ENCODE results near the gene HOXA5. TPM values are rescaled to one million over a fixed set of nuclear protein-coding genes. Genes with fewer than 3 reads are reported as not detected.

The HOXA5 gene
- total RNA-seq, 2 experiments from 2014 or later = not detected

DNA sequence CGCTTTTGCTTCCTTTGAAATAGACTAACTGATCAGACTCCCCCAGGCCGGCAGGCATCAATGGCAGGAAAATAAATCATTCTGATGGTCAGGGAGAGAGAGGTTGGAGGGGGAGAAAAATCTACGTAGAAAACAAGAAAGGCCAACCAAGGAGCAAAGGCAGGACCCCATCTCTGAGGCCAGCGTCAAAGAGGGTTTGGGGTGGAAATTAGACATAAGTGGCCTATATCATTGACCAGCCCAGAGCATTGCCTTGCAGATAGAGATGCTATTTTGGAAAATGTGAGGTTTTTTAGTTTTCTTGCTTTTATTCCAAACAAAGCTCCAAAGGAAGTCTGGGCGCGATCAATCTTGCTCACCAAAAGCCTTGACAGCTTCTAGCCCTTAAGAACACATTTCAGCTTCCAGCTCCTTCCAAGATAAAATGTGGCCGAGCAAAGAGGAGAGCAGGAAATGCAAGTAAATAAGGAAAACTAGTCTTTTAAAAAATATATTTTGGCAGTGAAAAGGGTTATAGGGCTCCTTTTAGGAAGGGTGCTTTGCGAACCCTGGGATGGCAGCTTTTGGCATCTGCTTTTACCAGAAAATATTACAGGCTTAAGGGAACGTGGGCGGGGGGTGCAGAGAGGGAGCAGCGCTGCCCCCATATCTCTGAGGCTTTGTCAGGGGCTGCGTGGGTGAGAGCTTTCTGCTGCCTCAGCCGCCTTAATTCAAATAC is 39.0 kb downstream of the HOXA5 start:
- intact Hi-C loops (cut with micrococcal nuclease) = no loop called here
- peaks cover 55% of the 10 kb centered on the region for H3K27me3 Mint-ChIP-seq (ENCODE audit: low read depth)
- no peaks in the 10 kb centered on the region for H3K9me3 Mint-ChIP-seq

DNA sequence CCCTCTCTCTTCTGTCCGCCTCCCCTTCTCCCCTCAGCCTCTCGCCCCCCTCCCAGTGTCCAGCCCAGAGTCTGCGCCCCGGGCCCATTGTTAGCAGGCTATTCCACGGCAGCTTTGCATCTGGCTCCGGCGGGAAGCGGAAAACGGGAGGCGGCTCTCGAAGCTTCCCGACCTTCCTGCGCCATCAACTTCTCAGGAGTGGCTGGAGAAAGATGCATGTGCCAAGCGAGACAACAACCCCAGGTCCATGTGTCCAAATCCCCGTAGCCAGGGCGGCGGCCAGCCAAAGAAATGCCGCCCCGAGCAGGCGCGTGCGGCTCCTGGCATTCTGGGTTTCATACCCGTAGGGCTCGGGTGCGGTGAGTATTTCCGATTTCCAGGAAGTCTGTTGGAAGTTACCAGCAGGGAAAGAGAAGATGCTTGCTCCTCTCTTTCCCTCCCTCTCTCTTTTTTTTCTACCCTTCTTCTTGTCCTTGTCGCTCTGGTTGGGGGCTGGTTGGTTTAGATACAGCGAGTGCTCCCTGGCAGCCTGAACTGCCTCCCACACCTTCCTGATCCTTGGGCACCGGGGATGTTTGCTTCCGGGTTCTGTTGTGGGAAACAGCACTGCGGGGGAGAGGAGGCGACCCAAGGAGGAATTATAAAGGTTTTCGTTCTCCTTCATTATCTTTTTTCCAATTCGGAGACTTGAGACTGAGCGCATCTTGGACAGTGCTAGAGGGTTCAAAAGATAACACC is 39.8 kb downstream of the HOXA5 start:
- CTCF ChIA-PET = no interaction called here
- Mint-ChIP-seq H3K9me3 (no peaks in the 10 kb centered on the region), H3K36me3 (ENCODE audit: low read depth) (peaks cover 4% of the 10 kb centered on the region), H3K27me3 (ENCODE audit: low read depth) (peaks cover 62% of the 10 kb centered on the region), H3K27ac (no peak overlapping the region), H3K4me1 (ENCODE audit: low read depth) (peaks cover 17% of the 10 kb centered on the region), H3K4me3 (no peak overlapping the region)
- intact Hi-C loops (cut with micrococcal nuclease) = no loop called here
- no peak for DNase-seq

More for the DNA sequence above, 39.0 kb downstream of the HOXA5 start:
- DNase-seq = no peak
- Mint-ChIP-seq H3K4me3 (no peak overlapping the region), H3K27ac (no peak overlapping the region), H3K4me1 (ENCODE audit: low read depth) (peaks cover 15% of the 10 kb centered on the region), H3K36me3 (ENCODE audit: low read depth) (peaks cover 4% of the 10 kb centered on the region)
- CTCF ChIA-PET = interaction anchor here (1.3 kb wide), 1 partner anchor 12 kb away, joined by 3 read pairs; no protein-coding TSS in a partner anchor

DNA sequence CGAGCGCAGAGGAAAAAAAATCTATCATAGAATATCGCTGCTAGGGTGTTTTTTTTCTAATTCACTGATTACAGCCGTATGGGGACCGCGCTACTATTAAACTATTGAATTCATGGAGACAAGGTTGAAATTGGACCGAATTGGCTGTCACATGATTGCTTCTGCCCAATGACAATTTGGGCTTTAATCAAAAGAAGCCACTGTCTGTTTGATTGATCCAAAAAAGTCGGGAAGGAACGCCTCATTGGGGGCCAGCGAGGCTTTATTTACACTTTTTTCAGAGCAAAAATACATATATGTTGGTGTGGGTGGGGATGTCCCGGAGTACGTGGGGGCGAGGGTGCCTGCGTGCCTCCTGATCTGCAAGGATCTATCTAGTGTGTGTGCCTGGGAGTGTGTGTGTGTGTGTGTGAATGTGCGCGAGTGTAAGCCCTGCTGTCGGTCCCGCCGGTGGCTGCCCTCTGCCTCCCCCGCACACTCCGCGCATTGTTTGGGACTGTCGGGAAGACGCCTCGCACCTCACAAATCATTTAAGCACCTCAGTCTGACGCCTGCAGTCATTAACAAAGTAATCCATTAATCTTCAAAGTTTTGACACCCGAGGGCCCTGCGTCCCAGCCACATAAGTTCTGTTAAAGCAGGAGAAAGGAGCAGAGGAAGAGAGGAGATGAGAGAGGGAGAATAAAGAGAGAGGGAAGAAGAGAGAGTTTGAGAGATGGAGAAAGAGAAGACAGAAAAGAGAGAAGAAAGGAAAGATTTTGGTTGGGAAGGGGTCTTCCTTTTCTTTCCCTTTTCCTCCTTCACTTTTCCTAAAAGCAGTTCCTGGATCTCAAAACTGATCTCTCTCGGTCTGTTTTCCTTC is 40.7 kb downstream of the HOXA5 start, which contains the start of gene HOXA2:
TSS of gene HOXA2 (minus strand) at position 103 of the 862 bp plus-strand sequence. CDS start 183 bp downstream, outside the sequence.
- Mint-ChIP-seq H3K36me3 (ENCODE audit: low read depth) (peaks cover 4% of the 10 kb centered on the region), H3K4me1 (ENCODE audit: low read depth) (peaks cover 21% of the 10 kb centered on the region), H3K4me3 (peak within 1 kb of the TSS; percentile 39), H3K9me3 (no peaks in the 10 kb centered on the region), H3K27me3 (ENCODE audit: low read depth) (peaks cover 71% of the 10 kb centered on the region), H3K27ac (no peak within 1 kb of the TSS)
- no peak for DNase-seq
- CTCF ChIA-PET = no interaction called here
- intact Hi-C loops (cut with micrococcal nuclease) = no loop called here

DNA sequence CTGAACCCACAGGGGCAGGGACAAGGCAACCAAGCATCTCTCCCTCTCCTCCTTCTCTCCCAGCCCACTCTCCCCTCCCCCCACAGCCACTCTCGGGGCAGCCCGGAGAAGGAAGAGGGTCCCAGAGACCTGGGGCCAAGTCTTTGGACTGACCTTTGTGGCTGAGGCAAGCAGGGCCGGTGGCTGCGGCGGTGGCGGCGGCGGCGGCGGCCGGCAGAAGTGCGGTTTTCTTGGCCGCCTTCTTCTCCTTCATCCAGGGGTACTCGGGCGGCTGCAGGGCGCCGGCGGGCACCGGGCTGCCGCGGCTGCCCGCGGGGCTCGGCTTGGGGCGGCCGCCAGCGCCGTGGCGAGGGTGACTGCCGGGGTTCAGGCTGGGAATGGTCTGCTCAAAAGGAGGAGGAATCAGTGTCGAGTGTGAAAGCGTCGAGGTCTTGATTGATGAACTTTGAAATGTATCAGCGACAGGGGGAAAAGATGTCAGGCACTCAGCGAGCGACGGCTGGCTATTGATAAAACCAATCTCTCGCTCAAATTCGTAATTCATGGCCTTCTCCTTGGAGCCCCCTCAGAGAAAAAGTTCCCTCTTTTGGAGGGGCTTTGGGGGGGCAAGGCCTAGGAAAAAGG is 41.4 kb downstream of the HOXA5 start:
- CTCF ChIA-PET = no interaction called here
- H3K9me3 Mint-ChIP-seq = no peaks in the 10 kb centered on the region

DNA sequence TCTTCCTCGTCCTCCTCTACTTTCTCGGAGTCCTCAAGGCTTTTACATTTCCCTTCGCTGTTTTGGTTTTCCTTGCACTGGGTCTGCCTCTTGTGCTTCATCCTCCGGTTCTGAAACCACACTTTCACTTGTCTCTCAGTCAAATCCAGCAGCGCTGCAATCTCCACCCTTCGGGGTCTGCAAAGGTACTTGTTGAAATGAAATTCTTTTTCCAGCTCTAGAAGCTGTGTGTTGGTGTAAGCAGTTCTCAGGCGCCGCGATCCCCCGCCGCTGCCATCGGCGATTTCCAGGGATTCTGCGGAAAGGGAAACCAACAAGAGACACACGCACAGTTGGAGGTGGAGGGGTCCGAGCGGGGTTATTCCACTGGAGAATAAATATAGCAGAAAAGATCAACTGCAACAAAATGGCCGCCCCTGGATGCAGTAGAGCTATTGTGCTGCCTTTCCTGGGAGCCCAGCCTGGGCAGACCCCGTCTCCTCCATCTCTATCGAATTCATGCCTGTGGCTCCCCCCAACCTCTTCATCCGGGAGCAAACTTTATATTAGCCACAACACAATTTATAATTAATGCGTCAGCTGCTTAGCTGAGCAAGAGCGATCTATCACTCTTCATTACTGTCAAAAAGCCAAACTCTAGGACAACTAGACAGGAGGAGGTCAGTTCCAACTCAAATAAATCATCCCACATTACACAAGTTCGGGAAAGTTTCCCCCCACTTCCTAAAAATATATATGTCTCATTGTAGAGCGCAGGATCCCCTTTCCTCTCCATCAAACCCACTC is 42.1 kb downstream of the HOXA5 start:
- Mint-ChIP-seq H3K9me3 (no peaks in the 10 kb centered on the region), H3K4me3 (no peak overlapping the region), H3K27ac (no peak overlapping the region), H3K27me3 (ENCODE audit: low read depth) (peaks cover 77% of the 10 kb centered on the region), H3K4me1 (ENCODE audit: low read depth) (peaks cover 29% of the 10 kb centered on the region), H3K36me3 (ENCODE audit: low read depth) (peaks cover 3% of the 10 kb centered on the region)
- DNase-seq = no peak
- CTCF ChIA-PET = no interaction called here
- intact Hi-C loops (cut with micrococcal nuclease) = no loop called here

More for the DNA sequence above, 41.4 kb downstream of the HOXA5 start:
- no peak for DNase-seq
- H3K36me3 Mint-ChIP-seq (ENCODE audit: low read depth) = peaks cover 3% of the 10 kb centered on the region
- intact Hi-C loops (cut with micrococcal nuclease) = no loop called here
- no peak overlapping the region for H3K27ac Mint-ChIP-seq
- H3K27me3 Mint-ChIP-seq (ENCODE audit: low read depth) = peaks cover 76% of the 10 kb centered on the region
- H3K4me3 Mint-ChIP-seq = peak overlapping the region; percentile 12
- peaks cover 28% of the 10 kb centered on the region for H3K4me1 Mint-ChIP-seq (ENCODE audit: low read depth)

DNA sequence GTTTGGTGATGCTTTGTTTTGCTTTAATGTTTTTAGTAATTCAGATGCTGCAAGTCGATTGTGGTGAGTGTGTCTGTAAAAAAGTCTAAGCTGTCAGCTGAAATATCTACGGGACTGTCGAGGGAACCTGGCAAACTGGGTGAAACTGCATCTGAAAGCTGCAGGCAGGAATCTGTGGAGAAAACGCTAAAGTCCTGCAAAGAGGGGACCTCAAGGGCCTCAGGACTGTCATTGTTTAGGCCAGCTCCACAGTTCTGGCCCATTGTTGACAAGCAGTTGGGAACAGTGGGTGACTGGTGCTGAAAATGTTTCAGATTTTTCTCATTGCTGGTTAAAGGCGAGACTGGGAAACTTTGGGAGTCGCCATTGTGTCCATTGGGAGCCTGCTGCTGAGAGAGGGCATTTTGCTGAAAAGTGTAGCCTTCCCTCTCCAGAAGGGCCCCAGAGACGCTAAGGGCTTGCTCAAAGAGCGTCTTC is 42.7 kb downstream of the HOXA5 start:
- no peaks in the 10 kb centered on the region for H3K9me3 Mint-ChIP-seq
- H3K27ac Mint-ChIP-seq = no peak overlapping the region
- peaks cover 30% of the 10 kb centered on the region for H3K4me1 Mint-ChIP-seq (ENCODE audit: low read depth)
- CTCF ChIA-PET = interaction anchor here (0.6 kb wide), 1 partner anchor 862 kb away, joined by 3 read pairs; no protein-coding TSS in a partner anchor
- DNase-seq = no peak
- no peak overlapping the region for H3K4me3 Mint-ChIP-seq
- H3K36me3 Mint-ChIP-seq (ENCODE audit: low read depth) = peaks cover 3% of the 10 kb centered on the region
- intact Hi-C loops (cut with micrococcal nuclease) = no loop called here
- H3K27me3 Mint-ChIP-seq (ENCODE audit: low read depth) = peaks cover 73% of the 10 kb centered on the region

DNA sequence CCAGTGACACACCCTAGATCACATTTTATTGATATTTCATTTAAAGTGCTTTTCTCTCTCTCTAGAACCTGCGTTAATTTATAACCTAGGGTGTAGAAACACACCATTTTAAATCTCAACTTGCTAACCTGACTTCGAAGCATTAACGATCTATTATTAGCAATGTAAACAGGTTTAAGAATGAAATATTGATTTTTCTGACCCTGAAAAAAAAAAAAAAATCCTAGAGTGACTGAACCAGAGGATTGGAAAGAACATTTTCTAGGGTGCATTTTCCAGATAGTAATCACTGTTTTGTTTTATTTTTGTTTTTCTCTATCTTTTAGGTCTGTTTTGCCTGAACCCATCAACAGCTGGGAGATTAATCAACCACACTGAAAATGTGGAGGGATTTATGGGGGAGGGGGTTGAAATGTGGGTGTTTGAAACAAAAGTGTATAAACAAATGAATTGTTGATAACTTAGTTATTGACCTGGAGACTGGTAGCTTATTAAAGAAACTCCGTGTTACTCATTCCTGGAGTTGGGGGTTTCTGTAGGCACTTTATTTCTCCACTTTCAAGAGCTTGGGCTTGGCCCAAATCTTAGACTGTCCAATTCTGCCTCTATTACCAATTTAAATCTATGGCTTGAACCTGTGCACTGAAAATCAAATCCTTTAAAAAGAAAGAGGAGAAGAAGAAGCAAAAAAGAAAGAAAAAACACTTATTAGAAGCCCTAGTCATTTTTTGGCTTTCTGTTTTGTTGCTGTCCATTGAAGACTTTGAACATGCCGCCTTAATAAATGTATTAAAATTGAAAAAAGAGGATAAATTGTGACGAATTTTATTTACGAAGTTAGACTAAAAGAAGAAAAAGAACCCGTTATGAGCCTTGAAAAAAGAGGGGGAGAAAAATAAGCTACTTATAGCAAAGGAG is 43.8 kb downstream of the HOXA5 start:
- no peak for DNase-seq
- no peaks in the 10 kb centered on the region for H3K9me3 Mint-ChIP-seq
- peaks cover 77% of the 10 kb centered on the region for H3K27me3 Mint-ChIP-seq (ENCODE audit: low read depth)
- H3K4me3 Mint-ChIP-seq = no peak overlapping the region
- H3K27ac Mint-ChIP-seq = no peak overlapping the region
- intact Hi-C loops (cut with micrococcal nuclease) = loop anchor here (5.0 to 10.0 kb wide), 2 partner anchors 145 to 1242 kb away; partner anchors contain the start of gene EVX1
- H3K4me1 Mint-ChIP-seq (ENCODE audit: low read depth) = peaks cover 36% of the 10 kb centered on the region
- peaks cover 3% of the 10 kb centered on the region for H3K36me3 Mint-ChIP-seq (ENCODE audit: low read depth)
- CTCF ChIA-PET = interaction anchor here (0.6 to 0.9 kb wide), 3 partner anchors 95 to 863 kb away, joined by 3 to 7 read pairs (median 3); no protein-coding TSS in a partner anchor

DNA sequence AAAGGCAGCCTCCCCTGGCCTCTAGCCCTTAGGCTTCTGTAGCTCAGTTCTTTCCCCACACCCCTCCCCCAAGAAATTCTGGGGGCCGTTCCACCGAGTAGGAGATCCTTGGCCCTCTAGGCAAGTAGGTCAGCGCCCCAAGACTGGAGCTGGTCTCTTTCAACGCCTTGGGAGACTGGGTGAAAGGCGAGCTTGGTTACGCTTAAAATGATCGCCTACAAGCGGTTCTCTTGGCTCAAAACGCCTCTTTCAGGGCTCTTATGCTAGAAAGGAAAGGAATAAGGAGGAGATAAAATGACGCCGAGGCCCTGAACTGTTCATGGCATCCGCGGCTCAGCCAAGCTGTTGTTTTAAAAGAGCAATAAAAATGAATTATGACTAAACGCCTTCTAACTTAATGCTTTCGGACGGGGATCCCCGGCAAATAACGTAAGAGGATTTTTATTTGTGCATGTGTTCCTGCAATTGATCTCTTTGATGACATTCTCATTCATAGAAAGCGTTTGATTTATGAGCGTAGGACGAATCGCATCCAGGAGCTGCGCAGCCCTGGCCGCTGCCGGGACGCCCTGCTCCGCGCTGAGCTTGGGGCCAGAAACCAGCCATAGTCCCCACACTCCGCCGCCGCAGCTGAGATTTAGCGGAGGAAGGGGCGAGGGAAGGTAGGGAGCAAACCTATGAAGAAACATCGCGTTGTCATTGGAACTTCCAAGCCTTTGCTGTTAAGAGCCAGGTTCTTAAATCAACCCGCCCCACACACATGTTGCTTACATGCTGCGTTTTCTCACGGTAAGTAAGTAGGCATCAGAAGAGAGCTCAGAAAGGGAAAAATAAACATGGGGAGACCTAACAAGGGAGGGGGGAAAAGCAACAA is 44.7 kb downstream of the HOXA5 start:
- H3K4me1 Mint-ChIP-seq (ENCODE audit: low read depth) = peaks cover 35% of the 10 kb centered on the region
- CTCF ChIA-PET = interaction anchor here (0.5 kb wide), 1 partner anchor 417 kb away, joined by 3 read pairs; no protein-coding TSS in a partner anchor
- no peak overlapping the region for H3K4me3 Mint-ChIP-seq
- H3K27ac Mint-ChIP-seq = no peak overlapping the region
- intact Hi-C loops (cut with micrococcal nuclease) = loop anchor here (5.0 to 10.0 kb wide), 2 partner anchors 146 to 1242 kb away; partner anchors contain the start of gene EVX1
- DNase-seq = no peak
- no peaks in the 10 kb centered on the region for H3K9me3 Mint-ChIP-seq
- H3K36me3 Mint-ChIP-seq (ENCODE audit: low read depth) = peaks cover 3% of the 10 kb centered on the region
- peaks cover 80% of the 10 kb centered on the region for H3K27me3 Mint-ChIP-seq (ENCODE audit: low read depth)

DNA sequence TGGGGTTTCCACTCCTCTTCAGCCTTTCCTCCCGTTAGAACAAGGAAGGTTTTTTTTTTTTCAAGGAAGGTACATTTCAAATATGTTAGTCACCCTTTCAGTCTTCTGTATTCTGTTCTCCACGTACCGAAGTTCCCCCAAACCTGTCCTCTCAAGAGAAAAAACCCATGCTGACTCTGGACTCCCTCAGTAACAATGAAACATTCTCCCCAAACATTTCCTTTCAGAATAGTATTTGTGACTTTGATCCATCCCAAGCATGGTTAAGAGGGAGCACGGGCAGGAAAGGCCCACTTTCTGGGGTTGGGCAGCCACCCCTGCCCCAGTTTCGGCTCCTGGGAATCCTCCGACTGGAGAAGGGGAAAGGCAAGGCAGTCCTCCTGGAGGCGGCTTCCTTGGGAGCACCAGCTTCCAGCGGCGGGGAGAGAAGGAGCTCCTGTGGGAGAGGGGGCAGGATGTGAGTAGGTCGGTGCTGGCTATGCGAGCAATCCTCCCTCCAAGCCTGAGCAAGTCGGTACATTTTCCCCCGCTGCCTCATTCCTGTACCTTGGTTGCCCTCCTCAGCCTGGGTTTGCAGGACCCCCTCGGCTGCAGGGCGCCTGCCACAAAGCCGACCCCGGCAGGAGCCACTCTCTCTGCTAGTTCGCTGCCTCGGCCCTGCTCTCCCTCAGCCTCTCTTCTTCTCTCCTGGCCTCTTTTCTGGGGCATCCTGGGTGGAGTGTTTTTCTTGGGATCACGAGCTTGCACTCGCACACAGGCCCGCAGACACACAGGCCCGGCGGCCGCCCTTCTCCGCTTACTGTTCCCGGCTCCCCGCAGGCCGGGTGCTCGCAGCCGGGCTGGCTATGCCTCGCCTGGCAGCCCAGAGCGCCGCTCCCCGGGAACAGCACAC is 45.5 kb downstream of the HOXA5 start:
- CTCF ChIA-PET = interaction anchor here (0.7 kb wide), 1 partner anchor 53 kb away, joined by 3 read pairs; no protein-coding TSS in a partner anchor
- Mint-ChIP-seq H3K27ac (no peak overlapping the region), H3K36me3 (ENCODE audit: low read depth) (peaks cover 3% of the 10 kb centered on the region), H3K27me3 (ENCODE audit: low read depth) (peaks cover 80% of the 10 kb centered on the region), H3K4me3 (peak overlapping the region; percentile 80), H3K4me1 (ENCODE audit: low read depth) (peaks cover 31% of the 10 kb centered on the region), H3K9me3 (no peaks in the 10 kb centered on the region)
- intact Hi-C loops (cut with micrococcal nuclease) = loop anchor here (5.0 to 10.0 kb wide), 2 partner anchors 147 to 1241 kb away; partner anchors contain the start of gene EVX1
- DNase-seq = no peak

Measured in activated naive CD4-positive, alpha-beta T cell treated with anti-CD3 and anti-CD28 coated beads for 36 hours (primary cell).